SK-N-SH treated with all-trans-retinoic acid at 6 μM for 48 hours (cell line): ENCODE measurements around the gene TMED7.
A peak's percentile ranks its signal among the peaks of the same experiment; 100 is the strongest.

ENCODE experiments used
- ATAC-seq: fragments of 200-7000 bp; cut with Tn5 transposase; 3 replicates; pipeline ENCODE4 v1.9.1; 2020; ENCODE audit warnings: mild to moderate bottlenecking, moderate library complexity
- CSDC2 ChIP-seq: fragments of 250-450 bp; sonication (Bioruptor Pico); IDR thresholded peaks from 2 replicates; pipeline ENCODE4 v1.5.0; 2020; ENCODE audit warnings: mild to moderate bottlenecking, moderate library complexity
- ESRRG ChIP-seq: fragments of 250-450 bp; sonication (Bioruptor Pico); IDR thresholded peaks from 2 replicates; pipeline ENCODE4 v1.6.1; 2021; ENCODE audit warnings: mild to moderate bottlenecking
- GLIS3 ChIP-seq: fragments of 250-450 bp; sonication (Bioruptor Pico); IDR thresholded peaks from 2 replicates; pipeline ENCODE4 v1.5.0; 2020; ENCODE audit warnings: mild to moderate bottlenecking, moderate library complexity
- ISL1 ChIP-seq: fragments of 250-450 bp; sonication (Bioruptor Pico); IDR thresholded peaks from 2 replicates; pipeline ENCODE4 v2.1.2; 2022; ENCODE audit warnings: mild to moderate bottlenecking, moderate library complexity
- OSR1 ChIP-seq: fragments of 250-450 bp; sonication (Bioruptor Pico); IDR thresholded peaks from 2 replicates; pipeline ENCODE4 v1.8.0; 2022; ENCODE audit warnings: moderate library complexity, mild to moderate bottlenecking, inconsistent platforms
- PATZ1 ChIP-seq: fragments of 250-450 bp; sonication (Bioruptor Pico); IDR thresholded peaks from 2 replicates; pipeline ENCODE4 v1.8.0; 2020; ENCODE audit warnings: mild to moderate bottlenecking, moderate library complexity, borderline replicate concordance
- POU6F1 ChIP-seq: fragments of 250-450 bp; sonication (Bioruptor Pico); IDR thresholded peaks from 2 replicates; pipeline ENCODE4 v1.8.0; 2021; ENCODE audit warnings: low read depth, mild to moderate bottlenecking, moderate library complexity, borderline replicate concordance
- RARB ChIP-seq: fragments of 250-450 bp; sonication (Bioruptor Pico); IDR thresholded peaks from 2 replicates; pipeline ENCODE4 v1.8.0; 2021; ENCODE audit warnings: mild to moderate bottlenecking, moderate library complexity
- SNAI2 ChIP-seq: fragments of 250-450 bp; sonication (Bioruptor Pico); IDR thresholded peaks from 2 replicates; pipeline ENCODE4 v1.5.0; 2020; ENCODE audit warnings: mild to moderate bottlenecking, moderate library complexity
- TCF4 ChIP-seq: fragments of 250-450 bp; sonication (Bioruptor Pico); IDR thresholded peaks from 2 replicates; pipeline ENCODE4 v1.8.0; 2021; ENCODE audit warnings: mild to moderate bottlenecking, moderate library complexity, borderline replicate concordance
- TOX ChIP-seq: fragments of 250-450 bp; sonication (Bioruptor Pico); IDR thresholded peaks from 2 replicates; pipeline ENCODE4 v1.8.0; 2021; ENCODE audit warnings: mild to moderate bottlenecking, moderate library complexity, borderline replicate concordance
- TSHZ2 ChIP-seq: fragments of 250-450 bp; sonication (Bioruptor Pico); IDR thresholded peaks from 2 replicates; pipeline ENCODE4 v1.5.0; 2020; ENCODE audit warnings: mild to moderate bottlenecking, moderate library complexity
- ZFP30 ChIP-seq: fragments of 450-650 bp; formaldehyde crosslinking; IDR thresholded peaks from 2 replicates; pipeline ENCODE4 v1.5.0; 2022; ENCODE audit warnings: mild to moderate bottlenecking, moderate library complexity
- ZNF565 ChIP-seq: fragments of 450-650 bp; formaldehyde crosslinking; conservative IDR thresholded peaks from 2 replicates; pipeline ENCODE4 v1.5.0; 2020; ENCODE audit warnings: low read depth, mild to moderate bottlenecking, moderate library complexity
- TF ChIP-seq, protein P1 (sequence below): fragments of 250-450 bp; sonication (Bioruptor Pico); IDR thresholded peaks from 2 replicates; pipeline ENCODE4 v1.5.1; 2021; ENCODE audit warnings: mild to moderate bottlenecking, moderate library complexity

Gene TMED7

DNA sequence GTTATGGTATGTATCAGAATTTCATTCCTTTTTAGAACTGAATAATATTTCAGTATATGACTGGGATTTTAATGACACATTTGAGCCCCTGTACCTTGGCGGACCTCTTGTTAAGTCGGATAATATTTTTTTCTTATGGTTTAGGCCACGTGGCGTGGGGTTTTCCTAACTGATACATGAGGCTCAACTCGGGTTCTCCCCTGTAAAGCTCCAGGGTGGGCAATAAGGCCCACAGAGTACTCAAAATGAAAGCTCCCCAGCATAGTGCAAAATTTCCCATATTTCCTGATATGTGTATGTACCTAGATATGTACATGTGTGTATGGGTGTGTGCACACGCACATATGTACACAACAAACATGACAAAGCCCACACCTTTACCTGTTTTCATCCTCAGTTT is 48.1 kb downstream of the TMED7 start:
- TF ChIP-seq RARB (no peak), OSR1 (CRISPR knock-in tag) (no peak), GLIS3 (no peak), CSDC2 (CRISPR knock-in tag) (no peak), ESRRG (CRISPR knock-in tag) (no peak), TSHZ2 (CRISPR knock-in tag) (no peak), ZFP30 (no peak), PATZ1 (CRISPR knock-in tag) (no peak), TOX (CRISPR knock-in tag) (no peak), POU6F1 (CRISPR knock-in tag) (no peak), ZNF565 (CRISPR knock-in tag) (no peak)
- TF ChIP-seq, protein P1, sequence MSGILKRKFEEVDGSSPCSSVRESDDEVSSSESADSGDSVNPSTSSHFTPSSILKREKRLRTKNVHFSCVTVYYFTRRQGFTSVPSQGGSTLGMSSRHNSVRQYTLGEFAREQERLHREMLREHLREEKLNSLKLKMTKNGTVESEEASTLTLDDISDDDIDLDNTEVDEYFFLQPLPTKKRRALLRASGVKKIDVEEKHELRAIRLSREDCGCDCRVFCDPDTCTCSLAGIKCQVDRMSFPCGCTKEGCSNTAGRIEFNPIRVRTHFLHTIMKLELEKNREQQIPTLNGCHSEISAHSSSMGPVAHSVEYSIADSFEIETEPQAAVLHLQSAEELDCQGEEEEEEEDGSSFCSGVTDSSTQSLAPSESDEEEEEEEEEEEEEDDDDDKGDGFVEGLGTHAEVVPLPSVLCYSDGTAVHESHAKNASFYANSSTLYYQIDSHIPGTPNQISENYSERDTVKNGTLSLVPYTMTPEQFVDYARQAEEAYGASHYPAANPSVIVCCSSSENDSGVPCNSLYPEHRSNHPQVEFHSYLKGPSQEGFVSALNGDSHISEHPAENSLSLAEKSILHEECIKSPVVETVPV (CRISPR knock-in tag): no peak
- ATAC-seq: no peak

DNA sequence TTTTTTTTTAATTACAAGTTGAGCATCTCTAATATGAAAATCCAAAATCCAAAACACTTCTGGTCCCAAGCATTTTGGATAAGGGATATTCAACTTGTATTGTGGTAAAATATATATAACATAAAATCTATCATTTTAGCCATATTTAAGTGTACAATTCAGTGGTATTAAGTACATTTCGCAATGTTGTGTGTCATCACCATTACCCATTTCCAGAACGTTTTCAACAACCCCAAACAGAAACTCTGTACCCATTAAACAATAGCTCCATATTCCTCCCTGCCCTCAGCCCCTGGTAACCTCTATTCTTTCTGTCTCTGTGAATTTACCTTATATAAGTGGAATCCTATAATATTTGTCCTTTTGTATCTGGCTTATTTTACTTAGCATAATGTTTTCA is 48.5 kb downstream of the TMED7 start:
- TF ChIP-seq TOX (CRISPR knock-in tag) (no peak), OSR1 (CRISPR knock-in tag) (no peak), ISL1 (CRISPR knock-in tag) (no peak), TCF4 (CRISPR knock-in tag) (no peak), TSHZ2 (CRISPR knock-in tag) (no peak), PATZ1 (CRISPR knock-in tag) (no peak), GLIS3 (no peak)
- ATAC-seq: no peak

- peak; percentile 68 for ATAC-seq
- TF ChIP-seq TOX (CRISPR knock-in tag) (no peak), SNAI2 (CRISPR knock-in tag) (no peak)
These were observed 50.4 kb downstream of the TMED7 start for GRCh38 chr5:115575167-115576070.
